HG03103 (cell line): ENCODE data around the gene ABHD6.
"Not testable (repeated sequence)": the region's sequence is repeated elsewhere in the genome, so short reads cannot be mapped to it uniquely, and the experiment has no call there.

Source experiments
- ATAC-seq: cut with Tn5 transposase; IDR thresholded peaks from one replicate; pipeline ENCODE4 v1.9.1; 2021; ENCODE audit warnings: low read depth; ENCODE audit not compliant: unreplicated experiment

ABHD6 gene

GRCh38 chr3:58237238-58237940 lies at the start of gene ABHD6:
Gene ABHD6 (plus strand): TSS chr3:58237792. CDS start chr3:58256587, 18,795 bp downstream.
- ATAC-seq, result peak; percentile 71

GRCh38 chr3:58188173-58188564 lies 49.4 kb upstream of the ABHD6 start:
- no peak for ATAC-seq

- no peak for ATAC-seq
These were observed 48.6 kb upstream of the ABHD6 start for GRCh38 chr3:58188921-58189451.

- no peak for ATAC-seq
These were observed 47.9 kb upstream of the ABHD6 start for GRCh38 chr3:58189691-58190090.

- ATAC-seq, result no peak
These were observed 47.3 kb upstream of the ABHD6 start for GRCh38 chr3:58190291-58190690.

- no peak for ATAC-seq
These were observed 46.7 kb upstream of the ABHD6 start for GRCh38 chr3:58190882-58191281.

- no peak for ATAC-seq
These were observed 46.1 kb upstream of the ABHD6 start for GRCh38 chr3:58191361-58191991.

GRCh38 chr3:58192069-58192468 lies 45.5 kb upstream of the ABHD6 start:
- ATAC-seq, result no peak

- ATAC-seq, result no peak
These were observed 43.7 kb upstream of the ABHD6 start for GRCh38 chr3:58193682-58194407.

- no peak for ATAC-seq
These were observed 40.0 kb upstream of the ABHD6 start for GRCh38 chr3:58197588-58197987.

GRCh38 chr3:58198362-58198761 lies 39.2 kb upstream of the ABHD6 start:
- ATAC-seq, result no peak

- ATAC-seq, result no peak
These were observed 38.8 kb upstream of the ABHD6 start for GRCh38 chr3:58198804-58199203.

GRCh38 chr3:58200121-58200709 lies 37.4 kb upstream of the ABHD6 start:
- ATAC-seq, result no peak

GRCh38 chr3:58200846-58201355 lies 36.7 kb upstream of the ABHD6 start:
- no peak for ATAC-seq

- not testable (repeated sequence) for ATAC-seq
These were observed 36.1 kb upstream of the ABHD6 start for GRCh38 chr3:58201451-58201850.

- ATAC-seq, result peak; percentile 42
These were observed 34.7 kb upstream of the ABHD6 start for GRCh38 chr3:58202917-58203360.

- no peak for ATAC-seq
These were observed 34.1 kb upstream of the ABHD6 start for GRCh38 chr3:58203541-58203940.

GRCh38 chr3:58204720-58205119 lies 32.9 kb upstream of the ABHD6 start:
- no peak for ATAC-seq

GRCh38 chr3:58205981-58206380 lies 31.6 kb upstream of the ABHD6 start:
- ATAC-seq, result no peak

- ATAC-seq, result no peak
These were observed 31.1 kb upstream of the ABHD6 start for GRCh38 chr3:58206406-58207011.
